Medulla oblongata (tissue), 1 donor: ENCODE measurements around the gene BEST1.
"Not testable (repeated sequence)": the region's sequence is repeated elsewhere in the genome, so short reads cannot be mapped to it uniquely, and the experiment has no call there.

Experiments used
- DNase-seq: peaks from one replicate; pipeline ENCODE4 v3.0.0-alpha.2; 2015; ENCODE audit errors: extremely low spot score

The BEST1 gene

GRCh38 chr11:61949169-61950034 is 749 bp upstream of the BEST1 start:
- peak; percentile 97 for DNase-seq

- DNase-seq: no peak
Measured at GRCh38 chr11:61951484-61952135, 1.5 kb downstream of the BEST1 start.

- DNase-seq: no peak
Measured at GRCh38 chr11:61952882-61953281, 2.7 kb downstream of the BEST1 start.

GRCh38 chr11:61953632-61954031 is 3.5 kb downstream of the BEST1 start:
- DNase-seq: not testable (repeated sequence)

- no peak for DNase-seq
Measured at GRCh38 chr11:61954106-61954850, 4.1 kb downstream of the BEST1 start.

- peak; percentile 85 for DNase-seq
Measured at GRCh38 chr11:61954851-61955421, 4.8 kb downstream of the BEST1 start.

- no peak for DNase-seq
Measured at GRCh38 chr11:61955422-61956135, 5.4 kb downstream of the BEST1 start.

- DNase-seq: no peak
Measured at GRCh38 chr11:61956191-61957020, 6.3 kb downstream of the BEST1 start.

- DNase-seq: no peak
Measured at GRCh38 chr11:61957021-61957770, 7.0 kb downstream of the BEST1 start.

GRCh38 chr11:61958590-61958989 is 8.4 kb downstream of the BEST1 start:
- no peak for DNase-seq

- no peak for DNase-seq
Measured at GRCh38 chr11:61959114-61959513, 9.0 kb downstream of the BEST1 start.

GRCh38 chr11:61959678-61960077 is 9.5 kb downstream of the BEST1 start:
- DNase-seq: no peak

- DNase-seq: no peak
Measured at GRCh38 chr11:61960532-61960931, 10.4 kb downstream of the BEST1 start.

- DNase-seq: peak; percentile 87
Measured at GRCh38 chr11:61961570-61962212, 11.5 kb downstream of the BEST1 start.

- no peak for DNase-seq
Measured at GRCh38 chr11:61962213-61963015, 12.3 kb downstream of the BEST1 start.

GRCh38 chr11:61963016-61963281 is 12.8 kb downstream of the BEST1 start:
- DNase-seq: no peak

GRCh38 chr11:61963282-61964057 is 13.3 kb downstream of the BEST1 start:
- peak; percentile 83 for DNase-seq
